Mucosa of descending colon (tissue), 3 donors: ENCODE results near the gene SLC2A10. TPM values are rescaled to one million over a fixed set of nuclear protein-coding genes. Genes with fewer than 3 reads are reported as not detected.

Experiments used
- ATAC-seq: fragments of 200-7000 bp; cut with Tn5 transposase; one replicate; pipeline ENCODE4 v1.9.1; 2020; ENCODE audit warnings: mild to moderate bottlenecking, moderate library complexity
- DNase-seq, 3 donors: peaks; one replicate each; pipeline ENCODE4 v3.0.0-alpha.2; 2020
- H3K36me3 ChIP-seq: fragments of 200-600 bp; one replicate; pipeline ENCODE4 v1.8.0; 2021; ENCODE audit warnings: low read depth, mild to moderate bottlenecking
- H3K4me1 ChIP-seq: fragments of 200-600 bp; one replicate; pipeline ENCODE4 v1.8.0; 2021; ENCODE audit warnings: low read depth, mild to moderate bottlenecking
- H3K4me3 ChIP-seq: fragments of 200-600 bp; one replicate; pipeline ENCODE4 v1.8.0; 2021; ENCODE audit warnings: mild to moderate bottlenecking
- H3K9me3 ChIP-seq: fragments of 200-600 bp; one replicate; pipeline ENCODE4 v1.8.0; 2021; ENCODE audit warnings: mild to moderate bottlenecking
- intact Hi-C, 2 donors: fragments of 100-400 bp; cut with DNase I in 1 of 2; cut with micrococcal nuclease in 1 of 2; formaldehyde crosslinking; loops; one replicate each; pipeline versions ENCODE4 v1.11.0 to v1.11.1; 2022; cut with DNase I, micrococcal nuclease
- total RNA-seq, 3 donors: library from RNA; stranded (reverse); fragmentation: NEBNext Ultra II Directional in 2 of 3; extraction: Animal tissue kit (Norgen Biotek cat#: 25700) in 2 of 3; gene quantifications; one replicate each; pipeline versions ENCODE4 v1.2.1 to v1.2.4, GENCODE V29; 2021 to 2023
- TF ChIP-seq, protein P1 (sequence below): fragments of 200-600 bp; IDR thresholded peaks from one replicate; pipeline ENCODE4 v1.8.0; 2022; ENCODE audit warnings: antibody characterized with exemption, mild to moderate bottlenecking
- donor health status: DM: no; HTN: no; CAD: no; lungs with moderate emphysema.
- donor health status: DM: no; HTN: no; CAD: no.
- donor health status: DM: no; HTN: yes; CAD: no.

Gene SLC2A10
- total RNA-seq, 3 donors from 2014 or later, result 13.4 to 37.5 (median 26.3) TPM

DNA sequence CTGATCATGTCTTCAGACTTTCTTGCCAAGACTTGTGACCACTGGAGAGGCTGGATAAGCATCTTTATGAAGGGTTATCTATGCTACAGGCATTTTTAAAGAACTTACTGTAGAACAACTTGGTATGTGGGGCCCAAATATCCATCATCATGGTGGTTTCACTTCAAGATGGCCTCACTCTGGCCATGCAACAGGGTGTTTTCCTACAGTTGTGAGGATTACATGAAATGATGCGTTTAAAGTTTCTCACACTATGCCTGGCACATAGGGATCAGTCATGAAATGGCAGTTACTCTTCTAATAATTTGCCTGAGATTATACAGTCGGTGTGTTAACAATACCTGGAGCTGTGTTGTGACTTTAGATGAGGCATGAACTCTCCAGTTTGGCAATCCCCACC, 13.0 kb downstream of the SLC2A10 start:
- no peak for ATAC-seq
- Histone ChIP-seq H3K4me3 (no peak overlapping the region), H3K36me3 (no peaks in the 10 kb centered on the region)

DNA sequence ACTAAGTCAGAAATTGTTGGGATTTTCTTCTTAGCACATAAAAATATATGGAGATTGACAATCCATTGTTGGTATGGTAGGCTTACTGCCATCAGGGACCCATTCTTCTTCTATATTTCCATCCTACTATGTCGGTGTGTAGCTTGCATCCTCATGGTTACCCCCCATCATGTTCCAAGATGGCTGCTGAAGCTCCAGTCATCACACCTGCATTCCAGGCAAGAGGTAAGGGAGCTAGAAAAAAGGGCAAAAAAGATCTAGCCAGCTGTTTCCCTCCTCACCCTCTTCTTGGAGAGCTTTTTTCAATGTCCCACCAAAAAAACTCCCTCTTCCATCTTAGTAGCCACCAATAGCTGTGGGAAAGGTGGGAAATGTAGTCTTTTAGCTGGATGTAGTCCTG, 13.6 kb downstream of the SLC2A10 start:
- DNase-seq (no peak), ATAC-seq (no peak)
- Histone ChIP-seq H3K4me3 (no peak overlapping the region), H3K9me3 (no peaks in the 10 kb centered on the region), H3K36me3 (no peaks in the 10 kb centered on the region), H3K4me1 (no peaks in the 10 kb centered on the region)
- intact Hi-C loops, result no loop called here
- TF ChIP-seq, protein P1, sequence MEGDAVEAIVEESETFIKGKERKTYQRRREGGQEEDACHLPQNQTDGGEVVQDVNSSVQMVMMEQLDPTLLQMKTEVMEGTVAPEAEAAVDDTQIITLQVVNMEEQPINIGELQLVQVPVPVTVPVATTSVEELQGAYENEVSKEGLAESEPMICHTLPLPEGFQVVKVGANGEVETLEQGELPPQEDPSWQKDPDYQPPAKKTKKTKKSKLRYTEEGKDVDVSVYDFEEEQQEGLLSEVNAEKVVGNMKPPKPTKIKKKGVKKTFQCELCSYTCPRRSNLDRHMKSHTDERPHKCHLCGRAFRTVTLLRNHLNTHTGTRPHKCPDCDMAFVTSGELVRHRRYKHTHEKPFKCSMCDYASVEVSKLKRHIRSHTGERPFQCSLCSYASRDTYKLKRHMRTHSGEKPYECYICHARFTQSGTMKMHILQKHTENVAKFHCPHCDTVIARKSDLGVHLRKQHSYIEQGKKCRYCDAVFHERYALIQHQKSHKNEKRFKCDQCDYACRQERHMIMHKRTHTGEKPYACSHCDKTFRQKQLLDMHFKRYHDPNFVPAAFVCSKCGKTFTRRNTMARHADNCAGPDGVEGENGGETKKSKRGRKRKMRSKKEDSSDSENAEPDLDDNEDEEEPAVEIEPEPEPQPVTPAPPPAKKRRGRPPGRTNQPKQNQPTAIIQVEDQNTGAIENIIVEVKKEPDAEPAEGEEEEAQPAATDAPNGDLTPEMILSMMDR, result no peak

More for the DNA sequence above, 13.0 kb downstream of the SLC2A10 start:
- no peak for DNase-seq
- intact Hi-C loops, result no loop called here
- TF ChIP-seq, protein P1, result no peak
- Histone ChIP-seq H3K4me1 (no peaks in the 10 kb centered on the region), H3K9me3 (no peaks in the 10 kb centered on the region)

DNA sequence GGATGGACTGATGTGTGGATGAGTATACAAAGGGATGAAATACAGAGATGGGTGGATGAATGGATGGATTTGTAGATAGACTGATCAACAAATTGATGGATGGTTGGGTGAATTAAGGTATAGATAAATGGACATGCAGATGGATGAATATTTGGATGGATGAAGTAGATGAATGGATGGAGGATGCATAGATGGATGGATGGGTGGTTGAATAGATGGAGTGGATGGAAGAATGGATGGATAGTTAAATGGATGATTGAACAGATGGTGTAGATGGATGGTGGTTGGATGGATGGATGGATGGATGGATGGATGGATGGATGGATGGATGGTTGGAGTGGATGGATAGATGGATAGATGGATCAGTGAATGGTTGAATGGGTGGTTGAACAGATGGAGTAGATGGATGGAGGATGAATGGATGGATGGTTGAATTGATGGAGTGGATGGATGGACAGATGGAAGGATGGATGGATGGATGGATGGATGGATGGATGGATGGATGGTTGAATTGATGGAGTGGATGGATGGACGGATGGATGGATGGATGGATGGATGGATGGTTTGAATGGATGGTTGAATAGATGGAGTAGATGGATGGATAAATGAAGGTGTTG, 15.0 kb downstream of the SLC2A10 start:
- intact Hi-C loops, result no loop called here
- H3K36me3 ChIP-seq, result no peaks in the 10 kb centered on the region
- no peaks in the 10 kb centered on the region for H3K9me3 ChIP-seq
- no peak overlapping the region for H3K4me3 ChIP-seq
- DNase-seq, result no peak
- no peak for ATAC-seq
- TF ChIP-seq, protein P1, result no peak
- H3K4me1 ChIP-seq, result no peaks in the 10 kb centered on the region

DNA sequence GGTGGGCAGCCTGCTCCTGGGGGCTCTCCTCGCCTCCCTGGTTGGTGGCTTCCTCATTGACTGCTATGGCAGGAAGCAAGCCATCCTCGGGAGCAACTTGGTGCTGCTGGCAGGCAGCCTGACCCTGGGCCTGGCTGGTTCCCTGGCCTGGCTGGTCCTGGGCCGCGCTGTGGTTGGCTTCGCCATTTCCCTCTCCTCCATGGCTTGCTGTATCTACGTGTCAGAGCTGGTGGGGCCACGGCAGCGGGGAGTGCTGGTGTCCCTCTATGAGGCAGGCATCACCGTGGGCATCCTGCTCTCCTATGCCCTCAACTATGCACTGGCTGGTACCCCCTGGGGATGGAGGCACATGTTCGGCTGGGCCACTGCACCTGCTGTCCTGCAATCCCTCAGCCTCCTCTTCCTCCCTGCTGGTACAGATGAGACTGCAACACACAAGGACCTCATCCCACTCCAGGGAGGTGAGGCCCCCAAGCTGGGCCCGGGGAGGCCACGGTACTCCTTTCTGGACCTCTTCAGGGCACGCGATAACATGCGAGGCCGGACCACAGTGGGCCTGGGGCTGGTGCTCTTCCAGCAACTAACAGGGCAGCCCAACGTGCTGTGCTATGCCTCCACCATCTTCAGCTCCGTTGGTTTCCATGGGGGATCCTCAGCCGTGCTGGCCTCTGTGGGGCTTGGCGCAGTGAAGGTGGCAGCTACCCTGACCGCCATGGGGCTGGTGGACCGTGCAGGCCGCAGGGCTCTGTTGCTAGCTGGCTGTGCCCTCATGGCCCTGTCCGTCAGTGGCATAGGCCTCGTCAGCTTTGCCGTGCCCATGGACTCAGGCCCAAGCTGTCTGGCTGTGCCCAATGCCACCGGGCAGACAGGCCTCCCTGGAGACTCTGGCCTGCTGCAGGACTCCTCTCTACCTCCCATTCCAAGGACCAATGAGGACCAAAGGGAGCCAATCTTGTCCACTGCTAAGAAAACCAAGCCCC, 16.0 kb downstream of the SLC2A10 start:
- Histone ChIP-seq H3K36me3 (no peaks in the 10 kb centered on the region), H3K9me3 (no peaks in the 10 kb centered on the region), H3K4me3 (no peak overlapping the region), H3K4me1 (no peaks in the 10 kb centered on the region)
- intact Hi-C loops, result no loop called here
- ATAC-seq (peak; percentile 8), DNase-seq (no peak)
- TF ChIP-seq, protein P1, result no peak

DNA sequence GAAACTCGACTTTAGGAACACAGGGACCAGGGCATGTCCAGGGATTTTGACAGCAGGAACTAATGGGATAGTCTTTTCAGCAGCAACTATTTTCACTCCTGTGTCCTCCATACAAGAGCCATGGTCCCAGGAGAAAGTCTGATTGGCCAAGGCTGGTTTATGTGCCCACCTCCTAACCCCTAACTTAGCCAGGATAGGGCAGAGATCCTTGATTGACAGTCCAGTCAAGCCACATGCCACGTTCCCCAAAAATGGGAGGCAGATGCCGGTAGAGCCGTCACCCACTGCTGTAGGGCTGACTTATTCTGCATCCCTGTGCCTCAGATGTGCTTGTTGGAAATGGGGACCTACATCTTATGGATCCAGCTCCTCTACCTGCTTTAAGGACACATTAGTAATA, 22.3 kb downstream of the SLC2A10 start:
- ATAC-seq (no peak), DNase-seq (no peak)
- H3K36me3 ChIP-seq, result no peaks in the 10 kb centered on the region
- no peak overlapping the region for H3K4me3 ChIP-seq
- H3K9me3 ChIP-seq, result no peaks in the 10 kb centered on the region
- intact Hi-C loops, result no loop called here
- TF ChIP-seq, protein P1, result no peak
- H3K4me1 ChIP-seq, result no peaks in the 10 kb centered on the region
